GM19035 (cell line): ENCODE data around the gene PPIP5K2.
A peak's percentile ranks its signal among the peaks of the same experiment; 100 is the strongest.
"Not testable (repeated sequence)": the region's sequence is repeated elsewhere in the genome, so short reads cannot be mapped to it uniquely, and the experiment has no call there.

ENCODE experiments used
- ATAC-seq: cut with Tn5 transposase; IDR thresholded peaks from one replicate; pipeline ENCODE4 v1.9.1; 2021; ENCODE audit not compliant: unreplicated experiment

Gene PPIP5K2

GRCh38 chr5:103120607-103121200 lies 603 bp downstream of the PPIP5K2 start:
- no peak for ATAC-seq

GRCh38 chr5:103122242-103122641 lies 2.1 kb downstream of the PPIP5K2 start:
- ATAC-seq, result no peak

GRCh38 chr5:103126557-103126956 lies 6.5 kb downstream of the PPIP5K2 start:
- no peak for ATAC-seq

GRCh38 chr5:103127292-103127817 lies 7.3 kb downstream of the PPIP5K2 start:
- ATAC-seq, result no peak

- ATAC-seq, result no peak
Measured at GRCh38 chr5:103128202-103128601, 8.1 kb downstream of the PPIP5K2 start.

GRCh38 chr5:103132684-103133083 lies 12.6 kb downstream of the PPIP5K2 start:
- ATAC-seq, result no peak

- no peak for ATAC-seq
Measured at GRCh38 chr5:103133231-103133630, 13.1 kb downstream of the PPIP5K2 start.

GRCh38 chr5:103135461-103135860 lies 15.4 kb downstream of the PPIP5K2 start:
- no peak for ATAC-seq

- no peak for ATAC-seq
Measured at GRCh38 chr5:103138202-103138690, 18.1 kb downstream of the PPIP5K2 start.

GRCh38 chr5:103139264-103139865 lies 19.3 kb downstream of the PPIP5K2 start:
- peak; percentile 97 for ATAC-seq

- ATAC-seq, result not testable (repeated sequence)
Measured at GRCh38 chr5:103142132-103142531, 22.0 kb downstream of the PPIP5K2 start.

- no peak for ATAC-seq
Measured at GRCh38 chr5:103145196-103145595, 25.1 kb downstream of the PPIP5K2 start.

- ATAC-seq, result no peak
Measured at GRCh38 chr5:103148213-103148612, 28.1 kb downstream of the PPIP5K2 start.

- no peak for ATAC-seq
Measured at GRCh38 chr5:103151156-103151555, 31.1 kb downstream of the PPIP5K2 start.

- ATAC-seq, result no peak
Measured at GRCh38 chr5:103166706-103167105, 46.6 kb downstream of the PPIP5K2 start.

GRCh38 chr5:103174147-103174546 lies 54.0 kb downstream of the PPIP5K2 start:
- no peak for ATAC-seq

- no peak for ATAC-seq
Measured at GRCh38 chr5:103177543-103177942, 57.4 kb downstream of the PPIP5K2 start.

GRCh38 chr5:103178167-103178566 lies 58.1 kb downstream of the PPIP5K2 start:
- ATAC-seq, result no peak

- no peak for ATAC-seq
Measured at GRCh38 chr5:103186152-103186551, 66.1 kb downstream of the PPIP5K2 start.

GRCh38 chr5:103188436-103188835 lies 68.3 kb downstream of the PPIP5K2 start:
- no peak for ATAC-seq

GRCh38 chr5:103203226-103203625 lies 83.1 kb downstream of the PPIP5K2 start:
- no peak for ATAC-seq

GRCh38 chr5:103204990-103205389 lies 84.9 kb downstream of the PPIP5K2 start:
- ATAC-seq, result not testable (repeated sequence)
